Ishikawa (cell line): Measurements from ENCODE around the gene SMARCA4.

ENCODE experiments used
- CEBPB ChIP-seq: IDR thresholded peaks from 2 replicates; pipeline ENCODE4 v1.6.1; 2012
- CREB1 ChIP-seq: IDR thresholded peaks from 2 replicates; pipeline ENCODE4 v1.6.1; 2012; ENCODE audit warnings: low read depth
- EGR1 ChIP-seq: IDR thresholded peaks from 2 replicates; pipeline ENCODE4 v1.6.1; 2012
- EP300 ChIP-seq: IDR thresholded peaks from 2 replicates; pipeline ENCODE4 v1.6.1; 2012; ENCODE audit warnings: borderline replicate concordance
- FOXM1 ChIP-seq: IDR thresholded peaks from 2 replicates; pipeline ENCODE4 v1.6.1; 2012; ENCODE audit warnings: low read depth, borderline replicate concordance
- MAX ChIP-seq: IDR thresholded peaks from 2 replicates; pipeline ENCODE4 v1.6.1; 2012
- NFIC ChIP-seq: IDR thresholded peaks from 2 replicates; pipeline ENCODE4 v1.6.1; 2012
- RAD21 ChIP-seq: IDR thresholded peaks from 2 replicates; pipeline ENCODE4 v1.6.1; 2012; ENCODE audit warnings: low read depth
- REST ChIP-seq: IDR thresholded peaks from 2 replicates; pipeline ENCODE4 v1.6.1; 2012; ENCODE audit warnings: low read depth, mild to moderate bottlenecking
- TAF1 ChIP-seq: IDR thresholded peaks from 2 replicates; pipeline ENCODE4 v1.6.1; 2012; ENCODE audit warnings: low read depth, mild to moderate bottlenecking
- TCF12 ChIP-seq: IDR thresholded peaks from 2 replicates; pipeline ENCODE4 v1.6.1; 2012; ENCODE audit warnings: low read depth
- TEAD4 ChIP-seq: IDR thresholded peaks from 2 replicates; pipeline ENCODE4 v1.6.1; 2012
- YY1 ChIP-seq: IDR thresholded peaks from 2 replicates; pipeline ENCODE4 v1.6.1; 2012; ENCODE audit warnings: low read depth
- ZBTB7A ChIP-seq: IDR thresholded peaks from 2 replicates; pipeline ENCODE4 v1.6.1; 2012; ENCODE audit warnings: low read depth
- TF ChIP-seq, protein P1 (sequence below): IDR thresholded peaks from 2 replicates; pipeline ENCODE4 v1.6.1; 2012

The SMARCA4 gene

DNA sequence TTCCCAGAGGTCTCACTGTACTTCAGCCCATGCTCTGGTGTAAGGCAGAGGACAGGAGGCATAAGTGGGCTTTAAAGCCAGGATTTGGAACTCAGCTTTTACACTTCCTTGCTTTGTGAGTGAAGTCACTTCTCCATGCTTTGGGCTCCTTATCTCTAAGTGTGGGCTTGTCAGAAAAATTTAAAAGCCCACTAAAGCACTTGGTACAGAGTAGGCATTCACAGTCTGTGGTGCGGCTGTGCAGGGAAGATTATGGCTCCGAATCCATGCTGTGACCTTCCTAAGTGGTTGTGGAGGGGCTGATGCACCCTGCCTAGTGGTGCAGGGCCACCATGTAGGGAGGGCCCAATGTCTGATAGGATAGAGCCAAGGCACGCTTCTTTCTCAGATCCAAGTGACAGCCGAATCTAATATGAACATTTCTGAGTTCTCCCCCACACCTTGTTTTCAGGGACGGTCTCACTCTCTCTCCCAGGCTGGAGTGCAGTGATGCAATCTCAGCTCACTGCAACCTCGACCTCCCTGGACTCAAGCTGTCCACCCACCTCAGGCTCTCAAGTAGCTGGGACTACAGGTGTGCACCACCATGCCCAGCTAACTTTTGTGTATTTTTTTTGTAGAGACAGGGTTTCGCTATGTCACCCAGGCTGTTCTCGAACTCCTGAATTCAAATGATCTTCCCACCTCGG is 25.3 kb upstream of the SMARCA4 start:
- no peak for TF ChIP-seq TAF1
- no peak for TF ChIP-seq RAD21
- TF ChIP-seq NFIC: no peak
- no peak for TF ChIP-seq ZBTB7A
- TF ChIP-seq EGR1: no peak
- no peak for TF ChIP-seq YY1

DNA sequence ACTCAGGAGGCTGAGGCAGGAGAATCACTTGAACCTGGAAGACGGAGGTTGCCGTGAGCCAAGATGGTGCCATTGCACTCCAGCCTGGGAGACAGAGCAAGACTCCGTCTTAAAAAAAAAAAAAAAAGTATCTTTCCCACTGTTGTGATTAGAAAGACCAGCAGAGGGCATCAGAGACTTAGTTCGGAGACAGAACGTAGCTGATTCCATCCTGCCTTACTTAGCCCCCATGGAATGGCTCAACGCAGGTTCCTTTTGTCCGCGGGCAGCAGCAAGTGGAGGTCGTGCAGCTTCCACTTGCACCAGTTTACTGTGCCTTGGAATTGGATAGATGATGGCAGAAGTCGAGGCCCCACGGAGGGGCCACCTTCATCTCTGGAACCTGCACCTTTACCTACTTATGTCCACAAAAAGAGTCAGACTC is 24.2 kb upstream of the SMARCA4 start:
- TF ChIP-seq RAD21 (peak; percentile 80), FOXM1 (no peak), MAX (no peak), CREB1 (no peak), TCF12 (no peak), REST (no peak)

DNA sequence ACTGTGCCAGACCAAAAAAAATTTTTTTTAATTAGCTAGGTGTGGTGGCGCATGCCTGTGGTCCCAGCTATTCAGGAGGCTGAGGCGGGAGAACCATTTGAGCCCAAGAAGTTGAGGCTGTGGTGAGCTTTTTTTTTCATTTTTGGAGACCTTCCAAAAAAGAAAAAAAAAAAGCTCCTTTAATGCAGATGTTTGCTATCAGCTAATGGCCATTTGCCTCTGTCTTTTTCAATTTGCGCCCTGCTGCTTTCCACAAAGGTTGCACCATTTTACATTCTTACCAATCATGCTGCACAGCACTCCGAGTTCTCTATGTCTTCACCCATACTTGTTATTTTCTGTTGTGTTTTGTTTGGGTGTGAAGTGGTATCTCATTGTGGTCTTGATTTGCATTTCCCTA is 15.6 kb upstream of the SMARCA4 start:
- TF ChIP-seq REST: no peak
- TF ChIP-seq NFIC: peak; percentile 30; the same call in 1 of the 2 replicates

DNA sequence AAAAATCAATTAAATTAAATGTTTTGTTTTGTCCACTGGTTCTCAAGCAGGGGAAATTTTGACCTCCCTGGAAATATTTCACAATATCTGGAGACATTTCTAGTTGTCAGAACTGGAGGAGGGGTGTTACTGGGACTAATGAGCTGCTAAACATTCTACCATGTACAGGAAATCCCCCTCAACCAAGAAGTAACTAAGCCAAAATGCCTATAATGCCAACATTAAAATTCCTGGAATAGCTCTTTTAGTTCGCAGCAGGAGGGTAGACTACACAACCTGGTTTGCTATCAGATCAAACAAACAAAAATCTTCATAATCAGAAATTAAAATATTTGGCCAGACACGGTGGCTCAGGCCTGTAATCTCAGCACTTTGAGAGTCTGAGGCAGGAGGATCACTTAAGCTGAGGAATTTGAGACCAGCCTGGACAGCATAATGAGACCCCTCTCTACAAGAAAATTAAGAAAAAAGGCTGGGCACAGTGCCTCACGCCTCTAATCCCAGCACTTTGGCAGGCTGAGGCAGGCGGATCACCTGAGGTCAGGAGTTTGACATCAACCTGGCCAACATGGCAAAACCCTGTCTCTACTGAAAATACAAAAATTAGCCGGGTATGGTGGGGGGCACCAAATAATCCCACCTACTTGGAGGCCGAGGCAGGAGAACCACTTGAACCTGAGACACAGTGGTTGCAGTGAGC is 13.7 kb upstream of the SMARCA4 start:
- TF ChIP-seq CREB1 (no peak), EGR1 (no peak), ZBTB7A (0 out of 2 replicates have a peak, but pooled peaks have one; percentile 45), NFIC (peak; percentile 65), EP300 (peak; percentile 57; the same call in 1 of the 2 replicates), CEBPB (peak; percentile 85), RAD21 (no peak), REST (no peak), YY1 (no peak), MAX (no peak), FOXM1 (no peak; the same call in 1 of the 2 replicates), TEAD4 (peak; percentile 96), TAF1 (no peak), TCF12 (peak; percentile 71; the same call in 1 of the 2 replicates)
- TF ChIP-seq, protein P1, sequence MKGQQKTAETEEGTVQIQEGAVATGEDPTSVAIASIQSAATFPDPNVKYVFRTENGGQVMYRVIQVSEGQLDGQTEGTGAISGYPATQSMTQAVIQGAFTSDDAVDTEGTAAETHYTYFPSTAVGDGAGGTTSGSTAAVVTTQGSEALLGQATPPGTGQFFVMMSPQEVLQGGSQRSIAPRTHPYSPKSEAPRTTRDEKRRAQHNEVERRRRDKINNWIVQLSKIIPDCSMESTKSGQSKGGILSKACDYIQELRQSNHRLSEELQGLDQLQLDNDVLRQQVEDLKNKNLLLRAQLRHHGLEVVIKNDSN: no peak

GRCh38 chr19:10952809-10953208 is 8.0 kb upstream of the SMARCA4 start:
- no peak for TF ChIP-seq MAX
- peak; percentile 36; the same call in 1 of the 2 replicates for TF ChIP-seq TCF12
